ENCODE data around the gene FXYD4.
A peak's percentile ranks its signal among the peaks of the same experiment; 100 is the strongest.

The FXYD4 gene

DNA sequence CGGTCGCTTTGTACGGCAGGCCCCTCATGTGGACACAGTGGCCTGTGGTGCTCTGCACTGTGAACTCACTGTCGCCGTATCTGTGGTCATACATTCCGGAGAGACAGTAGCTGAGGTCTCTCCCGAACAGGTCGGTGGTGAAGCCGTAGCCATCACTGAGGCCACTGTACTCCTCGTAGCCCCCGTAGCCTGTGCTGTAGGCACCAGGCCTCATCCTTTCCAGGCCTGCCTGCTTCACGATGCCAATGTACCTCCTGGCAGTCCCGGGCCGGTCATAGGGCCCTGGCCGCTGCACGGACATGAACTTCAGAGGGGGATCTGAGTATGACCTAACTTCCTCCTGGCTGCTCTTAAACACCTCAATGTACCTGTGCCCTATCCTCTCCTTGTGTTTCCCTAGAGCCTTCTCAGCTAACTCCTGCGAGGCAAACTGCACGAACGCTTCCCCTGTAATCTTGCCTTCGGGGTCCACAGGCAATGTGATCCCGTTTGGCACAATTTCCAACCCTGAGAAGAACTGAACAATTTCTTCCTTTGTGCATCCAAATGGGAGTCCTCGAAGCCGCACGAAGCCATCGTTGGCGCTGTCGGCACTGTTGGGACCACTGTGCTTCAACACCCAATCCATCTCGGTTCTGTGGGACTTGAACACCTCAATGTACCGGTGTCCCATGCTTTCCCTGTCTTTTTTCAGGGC is 15.7 kb downstream of the FXYD4 start:
- no peak overlapping the region for H3K9ac ChIP-seq (ENCODE audit: low read depth, low read length, poor library complexity, severe bottlenecking)
- peaks cover 14% of the 10 kb centered on the region; the same call in 1 of the 2 replicates for H3F3A ChIP-seq (ENCODE audit: low read depth)
- no peak overlapping the region for H3K4me2 ChIP-seq (ENCODE audit: low read depth, low read length, poor library complexity, severe bottlenecking)
- peaks cover 62% of the 10 kb centered on the region for H3K79me2 ChIP-seq (ENCODE audit: insufficient read depth, low read length)
- peaks cover 17% of the 10 kb centered on the region for H3K4me1 ChIP-seq (ENCODE audit: insufficient read depth, low read length, poor library complexity, severe bottlenecking)
- H3K36me3 ChIP-seq (ENCODE audit: insufficient read depth, low read length), result peaks cover 83% of the 10 kb centered on the region
- no peak overlapping the region for H2AFZ ChIP-seq (ENCODE audit: low read length)
- TF ChIP-seq, protein P1, sequence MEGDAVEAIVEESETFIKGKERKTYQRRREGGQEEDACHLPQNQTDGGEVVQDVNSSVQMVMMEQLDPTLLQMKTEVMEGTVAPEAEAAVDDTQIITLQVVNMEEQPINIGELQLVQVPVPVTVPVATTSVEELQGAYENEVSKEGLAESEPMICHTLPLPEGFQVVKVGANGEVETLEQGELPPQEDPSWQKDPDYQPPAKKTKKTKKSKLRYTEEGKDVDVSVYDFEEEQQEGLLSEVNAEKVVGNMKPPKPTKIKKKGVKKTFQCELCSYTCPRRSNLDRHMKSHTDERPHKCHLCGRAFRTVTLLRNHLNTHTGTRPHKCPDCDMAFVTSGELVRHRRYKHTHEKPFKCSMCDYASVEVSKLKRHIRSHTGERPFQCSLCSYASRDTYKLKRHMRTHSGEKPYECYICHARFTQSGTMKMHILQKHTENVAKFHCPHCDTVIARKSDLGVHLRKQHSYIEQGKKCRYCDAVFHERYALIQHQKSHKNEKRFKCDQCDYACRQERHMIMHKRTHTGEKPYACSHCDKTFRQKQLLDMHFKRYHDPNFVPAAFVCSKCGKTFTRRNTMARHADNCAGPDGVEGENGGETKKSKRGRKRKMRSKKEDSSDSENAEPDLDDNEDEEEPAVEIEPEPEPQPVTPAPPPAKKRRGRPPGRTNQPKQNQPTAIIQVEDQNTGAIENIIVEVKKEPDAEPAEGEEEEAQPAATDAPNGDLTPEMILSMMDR (conservative IDR thresholded peaks at IDR 0.05; ENCODE audit: low read length), result no peak
- TF ChIP-seq EZH2phosphoT487 (IDR thresholded peaks at IDR 0.05; ENCODE audit: borderline replicate concordance), result no peak
- H4K20me1 ChIP-seq (ENCODE audit: insufficient read depth, low read length, poor library complexity, severe bottlenecking), result peaks cover 76% of the 10 kb centered on the region
- H3K27me3 ChIP-seq (ENCODE audit: insufficient read depth, low read length, poor library complexity, severe bottlenecking), result no peaks in the 10 kb centered on the region
- no peaks in the 10 kb centered on the region for H3K9me3 ChIP-seq (ENCODE audit: insufficient read depth, low read depth, low read length)
- no peak overlapping the region for H3K4me3 ChIP-seq (ENCODE audit: low read length, poor library complexity, severe bottlenecking)
- no peaks in the 10 kb centered on the region for H3K9me2 ChIP-seq (replicated peaks; ENCODE audit: low read depth, low read length)

DNA sequence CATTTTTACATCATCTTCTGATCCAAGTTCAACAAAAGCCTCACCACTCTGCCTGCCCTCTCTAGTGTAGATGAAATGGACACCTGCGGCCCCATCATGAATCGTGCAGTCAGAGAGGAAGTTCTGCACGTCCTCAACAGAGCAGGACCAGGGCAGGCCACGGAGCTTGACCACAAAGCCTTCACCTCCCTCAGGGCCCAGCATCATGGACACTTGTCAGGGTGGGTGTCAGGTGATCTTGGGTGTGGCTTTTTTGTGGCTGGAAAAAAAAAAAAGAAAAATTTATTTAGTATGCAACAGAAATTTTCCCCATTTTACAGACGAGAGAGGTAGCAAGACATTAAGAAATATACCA is 16.2 kb downstream of the FXYD4 start:
- no peak overlapping the region for H3K4me2 ChIP-seq (ENCODE audit: low read depth, low read length, poor library complexity, severe bottlenecking)
- no peaks in the 10 kb centered on the region for H3K9me2 ChIP-seq (replicated peaks; ENCODE audit: low read depth, low read length)
- H4K20me1 ChIP-seq (ENCODE audit: insufficient read depth, low read length, poor library complexity, severe bottlenecking), result peaks cover 81% of the 10 kb centered on the region
- peaks cover 87% of the 10 kb centered on the region for H3K36me3 ChIP-seq (ENCODE audit: insufficient read depth, low read length)
- no peak overlapping the region for H2AFZ ChIP-seq (ENCODE audit: low read length)
- TF ChIP-seq, protein P1 (conservative IDR thresholded peaks at IDR 0.05; ENCODE audit: low read length), result no peak
- TF ChIP-seq EZH2phosphoT487 (IDR thresholded peaks at IDR 0.05; ENCODE audit: borderline replicate concordance), result no peak
- H3F3A ChIP-seq (ENCODE audit: low read depth), result peaks cover 14% of the 10 kb centered on the region; the same call in 1 of the 2 replicates
- no peaks in the 10 kb centered on the region for H3K27me3 ChIP-seq (ENCODE audit: insufficient read depth, low read length, poor library complexity, severe bottlenecking)
- no peaks in the 10 kb centered on the region for H3K9me3 ChIP-seq (ENCODE audit: insufficient read depth, low read depth, low read length)
- no peak overlapping the region for H3K4me3 ChIP-seq (ENCODE audit: low read length, poor library complexity, severe bottlenecking)
- no peak overlapping the region for H3K9ac ChIP-seq (ENCODE audit: low read depth, low read length, poor library complexity, severe bottlenecking)
- peaks cover 17% of the 10 kb centered on the region for H3K4me1 ChIP-seq (ENCODE audit: insufficient read depth, low read length, poor library complexity, severe bottlenecking)
- H3K79me2 ChIP-seq (ENCODE audit: insufficient read depth, low read length), result peaks cover 68% of the 10 kb centered on the region

DNA sequence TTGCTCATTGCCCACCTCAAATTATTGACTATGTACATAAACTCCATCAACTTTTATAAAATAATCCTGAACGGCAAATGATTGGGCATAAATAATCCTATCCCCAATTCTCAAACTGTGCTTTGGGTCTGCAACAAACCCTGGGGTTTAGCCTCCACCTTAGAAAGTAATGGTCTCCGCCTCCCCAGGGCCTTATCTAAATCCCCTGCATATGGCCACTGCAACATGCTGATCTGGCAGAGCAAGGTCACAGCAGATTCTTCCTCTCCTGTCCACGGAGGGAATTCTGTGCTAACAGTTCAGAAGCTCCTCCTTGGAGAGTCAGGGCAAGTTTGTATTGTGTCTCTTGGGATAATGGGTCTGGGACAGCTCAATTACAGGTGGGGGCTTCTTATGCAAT is 18.4 kb downstream of the FXYD4 start:
- H3K79me2 ChIP-seq (ENCODE audit: insufficient read depth, low read length), result peaks cover 90% of the 10 kb centered on the region
- peaks cover 100% of the 10 kb centered on the region for H4K20me1 ChIP-seq (ENCODE audit: insufficient read depth, low read length, poor library complexity, severe bottlenecking)
- H3K4me2 ChIP-seq (ENCODE audit: low read depth, low read length, poor library complexity, severe bottlenecking), result peak overlapping the region; percentile 34
- H3F3A ChIP-seq (ENCODE audit: low read depth), result peaks cover 14% of the 10 kb centered on the region; the same call in 1 of the 2 replicates
- H3K4me1 ChIP-seq (ENCODE audit: insufficient read depth, low read length, poor library complexity, severe bottlenecking), result peaks cover 34% of the 10 kb centered on the region
- peaks cover 98% of the 10 kb centered on the region for H3K36me3 ChIP-seq (ENCODE audit: insufficient read depth, low read length)
- H3K9me3 ChIP-seq (ENCODE audit: insufficient read depth, low read depth, low read length), result no peaks in the 10 kb centered on the region
- H3K9me2 ChIP-seq (replicated peaks; ENCODE audit: low read depth, low read length), result no peaks in the 10 kb centered on the region
- H2AFZ ChIP-seq (ENCODE audit: low read length), result no peak overlapping the region
- peak overlapping the region; percentile 29 for H3K9ac ChIP-seq (ENCODE audit: low read depth, low read length, poor library complexity, severe bottlenecking)
- no peaks in the 10 kb centered on the region for H3K27me3 ChIP-seq (ENCODE audit: insufficient read depth, low read length, poor library complexity, severe bottlenecking)
- H3K4me3 ChIP-seq (ENCODE audit: low read length, poor library complexity, severe bottlenecking), result no peak overlapping the region
- TF ChIP-seq, protein P1 (conservative IDR thresholded peaks at IDR 0.05; ENCODE audit: low read length), result no peak
- TF ChIP-seq EZH2phosphoT487 (IDR thresholded peaks at IDR 0.05; ENCODE audit: borderline replicate concordance), result no peak
